HG03378 (cell line): ENCODE measurements around the gene OR1J1.

ENCODE experiments used
- ATAC-seq: cut with Tn5 transposase; IDR thresholded peaks from one replicate; pipeline ENCODE4 v1.9.1; 2021; ENCODE audit warnings: mild to moderate bottlenecking, moderate library complexity; ENCODE audit not compliant: unreplicated experiment

Gene OR1J1

DNA sequence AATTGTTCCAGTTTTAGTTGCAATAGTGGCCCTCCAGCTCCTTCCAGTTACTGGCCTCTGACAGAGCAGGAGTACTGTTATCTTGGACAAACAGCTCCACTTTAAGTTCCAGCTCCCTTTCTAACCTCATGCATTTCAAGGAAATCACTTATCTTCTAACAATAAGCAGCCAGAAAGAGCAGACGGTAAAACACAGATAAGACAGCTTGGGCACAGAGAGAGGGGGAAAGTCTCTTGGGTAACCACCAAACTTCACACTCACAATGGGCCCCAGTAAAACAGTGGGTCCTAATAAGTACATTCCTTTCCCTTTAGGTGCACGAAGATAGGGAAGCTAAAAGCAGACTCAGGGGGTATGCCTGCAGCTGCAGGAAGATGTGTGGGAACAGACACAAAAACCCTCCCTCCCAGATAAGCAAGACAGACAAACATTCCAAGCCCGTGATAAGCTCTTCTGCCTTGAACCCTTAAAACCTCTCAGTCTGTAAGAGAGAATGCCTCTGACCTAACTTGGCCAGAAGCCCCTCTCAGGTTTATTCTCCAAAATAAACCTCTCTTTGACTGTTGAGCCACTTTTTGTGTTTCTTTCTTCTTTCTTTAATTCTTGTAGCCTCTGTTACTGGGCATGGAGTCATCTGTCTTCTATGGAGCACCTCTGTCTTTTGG lies 30.8 kb downstream of the OR1J1 start:
- ATAC-seq, result no peak

DNA sequence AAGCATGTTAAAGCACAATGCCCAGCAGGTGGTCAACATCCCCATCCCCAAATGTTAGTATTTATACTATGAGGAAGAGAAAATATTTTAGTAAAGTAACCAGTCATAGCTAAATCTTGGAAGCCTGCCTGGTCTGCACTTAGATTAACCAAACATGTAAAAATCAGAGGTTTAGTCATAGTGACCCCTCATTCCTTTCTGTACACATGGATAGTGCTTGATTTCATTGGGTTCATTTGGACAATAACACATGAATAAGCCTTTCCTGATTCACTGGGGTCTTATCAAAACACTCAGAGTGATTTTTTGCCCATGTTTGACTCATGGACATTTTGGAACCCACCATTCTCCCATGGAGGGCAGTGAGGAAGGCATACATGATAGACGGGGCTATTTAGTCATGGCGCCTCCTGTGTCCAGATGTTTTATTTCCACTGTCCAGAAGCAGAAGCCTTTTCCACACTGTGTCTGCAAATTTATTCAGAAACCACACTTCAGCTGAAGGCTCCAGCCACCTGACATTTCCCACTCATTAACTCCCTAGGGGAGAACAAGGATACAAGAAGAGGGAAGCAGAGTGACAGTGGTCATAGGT lies 32.5 kb downstream of the OR1J1 start:
- ATAC-seq, result no peak

- no peak for ATAC-seq
Measured at GRCh38 chr9:122444041-122444733, 33.5 kb downstream of the OR1J1 start.

- ATAC-seq, result no peak
Measured at GRCh38 chr9:122442568-122442967, 35.2 kb downstream of the OR1J1 start.
